OCI-LY3 (cell line): ENCODE measurements around the gene SLC52A3.
"Not testable (repeated sequence)": the region's sequence is repeated elsewhere in the genome, so short reads cannot be mapped to it uniquely, and the experiment has no call there.

Experiments
- H2AFZ ChIP-seq: fragments of 200-600, 300-600 bp; shearing (Covaris generic); 2 replicates; pipeline ENCODE4 v1.6.0; 2014; ENCODE audit warnings: antibody characterized with exemption, low read depth, low read length
- H3K27ac ChIP-seq: fragments of 200-600, 300-600 bp; sonication (generic); 2 replicates; pipeline ENCODE4 v1.5.1; 2014; ENCODE audit warnings: mild to moderate bottlenecking, low read length, moderate library complexity, mixed read lengths
- H3K27me3 ChIP-seq: fragments of 200-600, 300-600 bp; sonication (generic); 2 replicates; pipeline ENCODE4 v1.6.1; 2014; ENCODE audit warnings: low read depth, low read length, mixed read lengths
- H3K36me3 ChIP-seq: fragments of 200-600, 300-600 bp; sonication (generic); replicated peaks from 2 replicates; pipeline ENCODE3; 2014; ENCODE audit warnings: low read depth, low read length, mixed read lengths
- H3K4me1 ChIP-seq: fragments of 300-600, 200-600 bp; sonication (generic); 2 replicates; pipeline ENCODE4 v1.6.1; 2014; ENCODE audit warnings: low read length, mixed read lengths
- H3K4me2 ChIP-seq: fragments of 200-600, 300-600 bp; sonication (generic); 2 replicates; pipeline ENCODE4 v1.6.1; 2014; ENCODE audit warnings: low read length, mixed read lengths
- H3K4me3 ChIP-seq: fragments of 300-600, 200-600 bp; sonication (generic); 2 replicates; pipeline ENCODE4 v1.5.1; 2014; ENCODE audit warnings: antibody characterized with exemption, mild to moderate bottlenecking, low read length, moderate library complexity
- H3K79me2 ChIP-seq: fragments of 300-600, 200-600 bp; shearing (Covaris generic); 2 replicates; pipeline ENCODE4 v1.6.1; 2014; ENCODE audit warnings: mild to moderate bottlenecking, low read length, mixed read lengths
- H3K9ac ChIP-seq: fragments of 300-600, 200-600 bp; shearing (Covaris generic); 2 replicates; pipeline ENCODE4 v1.6.0; 2014; ENCODE audit warnings: mild to moderate bottlenecking, low read length, moderate library complexity
- H3K9me3 ChIP-seq: fragments of 200-600, 300-600 bp; shearing (Covaris generic); 2 replicates; pipeline ENCODE4 v1.6.1; 2014; ENCODE audit warnings: low read length, mixed read lengths; ENCODE audit not compliant: insufficient read depth
- H4K20me1 ChIP-seq: fragments of 200-600, 300-600 bp; sonication (generic); 2 replicates; pipeline ENCODE4 v1.6.1; 2016; ENCODE audit warnings: low read length, mixed read lengths; ENCODE audit not compliant: insufficient read depth
- CTCF ChIP-seq: fragments of 200-600, 300-600 bp; sonication (generic); IDR thresholded peaks from 2 replicates; pipeline ENCODE4 v1.5.1; 2014; ENCODE audit warnings: antibody characterized with exemption, low read length, low read depth
- EZH2phosphoT487 ChIP-seq: fragments of 200-600 bp; shearing (Covaris generic); IDR thresholded peaks from 2 replicates; pipeline ENCODE4 v1.6.1; 2018; ENCODE audit warnings: antibody characterized with exemption, mixed run types, low read depth

The SLC52A3 gene

GRCh38 chr20:805713-806112, 37.4 kb upstream of the SLC52A3 start:
- peaks cover 5% of the 10 kb centered on the region; the same call in 1 of the 2 replicates for H3K27me3 ChIP-seq
- H3K9ac ChIP-seq = no peak overlapping the region
- H3K9me3 ChIP-seq = peaks cover 12% of the 10 kb centered on the region; the same call in 1 of the 2 replicates
- no peak overlapping the region for H2AFZ ChIP-seq
- H3K4me2 ChIP-seq = no peak overlapping the region
- H3K4me1 ChIP-seq = no peaks in the 10 kb centered on the region
- no peak overlapping the region for H3K4me3 ChIP-seq
- TF ChIP-seq CTCF = no peak
- no peak for TF ChIP-seq EZH2phosphoT487
- no peaks in the 10 kb centered on the region for H4K20me1 ChIP-seq
- no peaks in the 10 kb centered on the region for H3K36me3 ChIP-seq
- no peaks in the 10 kb centered on the region for H3K79me2 ChIP-seq
- H3K27ac ChIP-seq = no peak overlapping the region

GRCh38 chr20:801678-802077, 33.4 kb upstream of the SLC52A3 start:
- no peak overlapping the region for H3K4me2 ChIP-seq
- H3K4me3 ChIP-seq = no peak overlapping the region
- no peak overlapping the region for H3K27ac ChIP-seq
- no peak overlapping the region for H2AFZ ChIP-seq
- H3K9me3 ChIP-seq = peaks cover 6% of the 10 kb centered on the region; the same call in 1 of the 2 replicates
- no peaks in the 10 kb centered on the region for H3K4me1 ChIP-seq
- no peaks in the 10 kb centered on the region for H4K20me1 ChIP-seq
- H3K9ac ChIP-seq = no peak overlapping the region
- no peaks in the 10 kb centered on the region for H3K36me3 ChIP-seq
- peaks cover 4% of the 10 kb centered on the region; the same call in 1 of the 2 replicates for H3K27me3 ChIP-seq
- H3K79me2 ChIP-seq = no peaks in the 10 kb centered on the region
- no peak for TF ChIP-seq EZH2phosphoT487
- TF ChIP-seq CTCF = no peak

GRCh38 chr20:800026-800425, 31.7 kb upstream of the SLC52A3 start:
- not testable (repeated sequence) for H2AFZ ChIP-seq, H3K27ac ChIP-seq, H3K36me3 ChIP-seq, H3K9me3 ChIP-seq, H3K4me3 ChIP-seq, H4K20me1 ChIP-seq, H3K4me1 ChIP-seq, H3K4me2 ChIP-seq, H3K9ac ChIP-seq, H3K79me2 ChIP-seq
- H3K27me3 ChIP-seq = peaks cover 11% of the 10 kb centered on the region; the same call in 1 of the 2 replicates

- H3K27ac ChIP-seq, H3K4me3 ChIP-seq: not testable (repeated sequence)
Observed at GRCh38 chr20:798746-799145, 30.4 kb upstream of the SLC52A3 start.

DNA sequence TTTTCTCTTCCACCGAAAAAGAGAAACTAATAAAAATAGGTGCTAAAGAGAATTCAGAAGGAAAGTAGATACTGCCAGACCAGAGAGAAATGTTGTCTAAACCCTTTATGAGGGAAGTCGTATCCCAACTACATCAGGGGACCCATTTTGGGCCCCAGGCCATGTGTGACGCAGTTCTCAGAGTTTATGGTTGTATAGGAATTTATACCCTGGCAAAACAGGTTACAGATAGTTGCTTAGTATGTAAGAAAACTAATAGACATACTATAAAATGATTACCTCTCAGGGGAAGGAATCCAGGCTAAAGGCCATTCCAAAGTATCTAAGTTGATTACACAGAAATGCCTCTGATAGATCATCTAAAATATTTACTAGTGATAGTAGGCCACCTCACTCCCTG, 28.6 kb upstream of the SLC52A3 start:
- Histone ChIP-seq H3K4me1 (no peaks in the 10 kb centered on the region), H3K27me3 (peaks cover 28% of the 10 kb centered on the region; the same call in 1 of the 2 replicates), H3K9me3 (no peaks in the 10 kb centered on the region), H3K27ac (no peak overlapping the region), H3K79me2 (no peaks in the 10 kb centered on the region), H3K9ac (no peak overlapping the region), H4K20me1 (no peaks in the 10 kb centered on the region), H3K4me3 (no peak overlapping the region), H3K4me2 (no peak overlapping the region), H3K36me3 (no peaks in the 10 kb centered on the region), H2AFZ (no peak overlapping the region)
- TF ChIP-seq CTCF (no peak), EZH2phosphoT487 (no peak)

More at GRCh38 chr20:798746-799145, 30.4 kb upstream of the SLC52A3 start:
- H4K20me1 ChIP-seq, H3K36me3 ChIP-seq, H3K9ac ChIP-seq, H3K9me3 ChIP-seq, H3K4me1 ChIP-seq, H3K4me2 ChIP-seq, H3K79me2 ChIP-seq, H2AFZ ChIP-seq: not testable (repeated sequence)
- H3K27me3 ChIP-seq = peaks cover 21% of the 10 kb centered on the region; the same call in 1 of the 2 replicates
